PC-9 (cell line): ENCODE measurements around the gene PRSS56. TPM values are rescaled to one million over a fixed set of nuclear protein-coding genes. Genes with fewer than 3 reads are reported as not detected.

Source experiments
- BruUV-seq: library from RNA; stranded (reverse); fragments of 400-500 nt; replicated peaks from 2 replicates; lab custom pipeline; 2021; lab: Mats Ljungman, UMichigan
- CTCF ChIA-PET: fragments of 300-600 bp; sonication (Branson Sonifier 250); formaldehyde crosslinking; loops from one replicate; lab custom pipeline; 2022; ENCODE audit warnings: antibody characterized with exemption; lab: Charles Lee
- POLR2A ChIA-PET: fragments of 300-600 bp; sonication (Branson Sonifier 250); formaldehyde crosslinking; loops from one replicate; lab custom pipeline; 2022; ENCODE audit warnings: antibody characterized with exemption; ENCODE audit not compliant: unreplicated experiment; lab: Charles Lee
- DNase-seq, 2 experiments: peaks; one replicate each; pipeline versions ENCODE4 v3.0.0 to v3.0.0-alpha.2; 2015 to 2022; ENCODE audit warnings: mixed read lengths in 1 of 2
- H2AFZ ChIP-seq: fragments of 200-600 bp; sonication (generic); 2 replicates; pipeline ENCODE4 v1.8.1; 2017; ENCODE audit warnings: antibody characterized with exemption
- H3F3A ChIP-seq: fragments of 200-600 bp; sonication (generic); 2 replicates; pipeline ENCODE4 v1.8.1; 2017; ENCODE audit warnings: antibody characterized with exemption, mild to moderate bottlenecking, low read depth; ENCODE audit not compliant: insufficient read depth
- H3K27ac ChIP-seq: fragments of 200-600 bp; sonication (generic); 2 replicates; pipeline ENCODE4 v1.6.1; 2016; ENCODE audit warnings: mixed run types
- H3K27me3 ChIP-seq: fragments of 200-600 bp; sonication (generic); 2 replicates; pipeline ENCODE4 v1.6.1; 2016; ENCODE audit warnings: low read depth, mixed run types; ENCODE audit not compliant: insufficient read depth
- H3K36me3 ChIP-seq: fragments of 200-600 bp; sonication (generic); 2 replicates; pipeline ENCODE4 v1.6.1; 2016; ENCODE audit warnings: low read depth, mixed run types
- H3K4me1 ChIP-seq: fragments of 200-600 bp; sonication (generic); replicated peaks from 2 replicates; pipeline ENCODE4 v1.6.1; 2016; ENCODE audit warnings: mixed run types; ENCODE audit not compliant: insufficient read depth
- H3K4me2 ChIP-seq: fragments of 200-600 bp; sonication (generic); 2 replicates; pipeline ENCODE4 v1.6.1; 2017; ENCODE audit warnings: mixed run types
- H3K4me3 ChIP-seq: fragments of 200-600 bp; sonication (generic); 2 replicates; pipeline ENCODE4 v1.6.1; 2016; ENCODE audit warnings: mixed run types
- H3K79me2 ChIP-seq: fragments of 200-600 bp; sonication (generic); 2 replicates; pipeline ENCODE4 v1.6.1; 2017; ENCODE audit warnings: low read depth, mixed run types
- H3K9me2 ChIP-seq: fragments of 200-600 bp; sonication (generic); 2 replicates; pipeline ENCODE4 v1.8.1; 2017; ENCODE audit warnings: mild to moderate bottlenecking; ENCODE audit not compliant: insufficient read depth
- H3K9me3 ChIP-seq: fragments of 200-600 bp; sonication (generic); 2 replicates; pipeline ENCODE4 v1.8.1; 2016; ENCODE audit warnings: low read depth; ENCODE audit not compliant: insufficient read depth
- H4K20me1 ChIP-seq: fragments of 200-600 bp; sonication (generic); 2 replicates; pipeline ENCODE4 v1.8.1; 2017; ENCODE audit not compliant: insufficient read depth
- EZH2 ChIP-seq: fragments of 200-600 bp; sonication (generic); IDR thresholded peaks from 2 replicates; pipeline ENCODE4 v1.8.0; 2017; ENCODE audit warnings: antibody characterized with exemption, low read depth
- intact Hi-C: fragments of 100-400 bp; cut with micrococcal nuclease; formaldehyde crosslinking; loops from one replicate; pipeline ENCODE4 v1.10.0; 2022; ENCODE audit not compliant: unreplicated experiment
- total RNA-seq: library from RNA; stranded (reverse); gene quantifications from 2 replicates; pipeline ENCODE4 v1.2.3, GENCODE V29; 2021
- TF ChIP-seq, protein P1 (sequence below): fragments of 200-600 bp; sonication (generic); conservative IDR thresholded peaks from 2 replicates; pipeline ENCODE4 v1.6.1; 2017; ENCODE audit warnings: mixed run types, antibody characterized with exemption, mild to moderate bottlenecking, moderate library complexity

PRSS56 gene
- total RNA-seq, 1 experiment from 2014 or later = not detected

DNA sequence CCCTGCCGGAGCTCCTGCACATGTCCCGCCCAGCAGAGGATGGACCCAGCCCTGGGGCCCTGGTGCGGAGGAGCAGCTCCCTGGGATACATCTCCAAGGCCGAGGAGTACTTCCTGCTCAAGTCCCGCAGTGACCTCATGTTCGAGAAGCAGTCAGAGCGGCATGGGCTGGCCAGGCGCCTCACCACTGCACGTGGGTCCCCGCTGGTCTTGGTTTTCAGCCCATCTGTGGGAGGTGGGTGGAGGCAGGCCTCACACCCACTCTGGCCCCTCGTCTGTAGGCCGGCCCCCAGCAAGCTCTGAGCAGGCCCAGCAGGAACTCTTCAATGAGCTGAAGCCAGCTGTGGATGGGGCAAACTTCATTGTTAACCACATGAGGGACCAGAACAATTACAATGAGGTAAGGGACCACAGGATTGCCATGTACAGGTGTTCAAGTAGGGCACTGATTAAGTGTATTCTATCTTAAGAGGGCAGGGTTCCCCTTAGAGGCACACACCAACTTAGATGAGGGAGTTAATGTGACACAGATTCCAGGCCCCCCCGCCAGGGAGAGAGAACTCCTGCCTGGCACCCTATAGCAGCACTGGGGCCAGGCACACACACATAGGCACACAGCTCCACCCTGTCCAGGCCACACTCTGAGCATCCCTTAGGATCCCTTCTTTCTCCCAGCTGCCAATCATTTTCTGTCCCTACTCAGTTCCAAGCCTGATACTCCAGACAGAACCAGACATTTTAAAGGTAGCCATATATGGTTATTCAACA lies 13.9 kb downstream of the PRSS56 start:
- intact Hi-C loops = no loop called here
- Histone ChIP-seq H4K20me1 (no peaks in the 10 kb centered on the region), H3K27me3 (no peaks in the 10 kb centered on the region), H3K4me3 (no peak overlapping the region), H3K9me2 (no peaks in the 10 kb centered on the region), H2AFZ (no peak overlapping the region), H3K27ac (no peak overlapping the region), H3K9me3 (0 out of 2 replicates have a peak, but pooled peaks cover 2% of the 10 kb centered on the region), H3K4me2 (no peak overlapping the region), H3F3A (no peaks in the 10 kb centered on the region), H3K79me2 (no peaks in the 10 kb centered on the region), H3K36me3 (no peaks in the 10 kb centered on the region), H3K4me1 (no peaks in the 10 kb centered on the region)
- ChIA-PET CTCF (no interaction called here), POLR2A (interaction anchor here (0.6 kb wide), 1 partner anchor 16 kb away, joined by 4 read pairs; the partner anchor contains the start of genes EIF4E2 and TIGD1)
- no TSS peak for BruUV-seq
- TF ChIP-seq, protein P1, sequence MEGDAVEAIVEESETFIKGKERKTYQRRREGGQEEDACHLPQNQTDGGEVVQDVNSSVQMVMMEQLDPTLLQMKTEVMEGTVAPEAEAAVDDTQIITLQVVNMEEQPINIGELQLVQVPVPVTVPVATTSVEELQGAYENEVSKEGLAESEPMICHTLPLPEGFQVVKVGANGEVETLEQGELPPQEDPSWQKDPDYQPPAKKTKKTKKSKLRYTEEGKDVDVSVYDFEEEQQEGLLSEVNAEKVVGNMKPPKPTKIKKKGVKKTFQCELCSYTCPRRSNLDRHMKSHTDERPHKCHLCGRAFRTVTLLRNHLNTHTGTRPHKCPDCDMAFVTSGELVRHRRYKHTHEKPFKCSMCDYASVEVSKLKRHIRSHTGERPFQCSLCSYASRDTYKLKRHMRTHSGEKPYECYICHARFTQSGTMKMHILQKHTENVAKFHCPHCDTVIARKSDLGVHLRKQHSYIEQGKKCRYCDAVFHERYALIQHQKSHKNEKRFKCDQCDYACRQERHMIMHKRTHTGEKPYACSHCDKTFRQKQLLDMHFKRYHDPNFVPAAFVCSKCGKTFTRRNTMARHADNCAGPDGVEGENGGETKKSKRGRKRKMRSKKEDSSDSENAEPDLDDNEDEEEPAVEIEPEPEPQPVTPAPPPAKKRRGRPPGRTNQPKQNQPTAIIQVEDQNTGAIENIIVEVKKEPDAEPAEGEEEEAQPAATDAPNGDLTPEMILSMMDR = no peak
- TF ChIP-seq EZH2 = no peak
- DNase-seq = no peak

DNA sequence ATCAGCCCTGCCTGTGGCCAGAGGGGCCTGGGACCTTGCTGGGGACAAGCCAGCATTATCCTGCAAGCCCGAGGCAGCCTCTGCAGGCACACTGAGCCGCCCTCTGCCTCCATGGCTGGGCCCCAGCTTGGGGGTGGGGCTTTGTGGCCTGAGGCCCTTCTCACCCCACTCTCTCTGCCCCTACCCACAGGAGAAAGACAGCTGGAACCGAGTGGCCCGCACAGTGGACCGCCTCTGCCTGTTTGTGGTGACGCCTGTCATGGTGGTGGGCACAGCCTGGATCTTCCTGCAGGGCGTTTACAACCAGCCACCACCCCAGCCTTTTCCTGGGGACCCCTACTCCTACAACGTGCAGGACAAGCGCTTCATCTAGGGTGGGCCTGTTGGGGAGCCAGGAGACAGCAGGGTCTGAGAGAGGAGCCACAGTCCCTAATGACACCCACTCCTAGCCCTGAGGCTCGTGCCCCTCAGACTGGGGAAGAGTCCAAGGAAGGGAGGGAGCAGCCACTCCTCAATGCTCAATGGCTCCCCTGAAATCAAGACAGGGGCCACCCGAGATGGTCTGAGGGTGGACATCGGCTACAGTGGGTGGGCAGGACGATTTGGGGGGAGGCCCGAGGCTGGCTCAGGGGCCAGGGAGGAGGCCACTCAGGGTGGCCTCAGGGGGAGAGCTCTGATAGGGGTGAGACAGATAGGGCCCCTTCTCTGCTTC lies 14.9 kb downstream of the PRSS56 start:
- no TSS peak for BruUV-seq
- Histone ChIP-seq H3K4me3 (no peak overlapping the region), H3K9me3 (0 out of 2 replicates have a peak, but pooled peaks cover 2% of the 10 kb centered on the region), H3K4me1 (no peaks in the 10 kb centered on the region), H3K36me3 (no peaks in the 10 kb centered on the region), H3K9me2 (no peaks in the 10 kb centered on the region), H3K79me2 (no peaks in the 10 kb centered on the region), H3K27ac (no peak overlapping the region), H2AFZ (no peak overlapping the region), H3K4me2 (no peak overlapping the region), H4K20me1 (no peaks in the 10 kb centered on the region), H3F3A (no peaks in the 10 kb centered on the region), H3K27me3 (no peaks in the 10 kb centered on the region)
- CTCF ChIA-PET = no interaction called here
- DNase-seq = no peak
- intact Hi-C loops = no loop called here
- POLR2A ChIA-PET = no interaction called here
- no peak for TF ChIP-seq EZH2
- TF ChIP-seq, protein P1 = no peak

DNA sequence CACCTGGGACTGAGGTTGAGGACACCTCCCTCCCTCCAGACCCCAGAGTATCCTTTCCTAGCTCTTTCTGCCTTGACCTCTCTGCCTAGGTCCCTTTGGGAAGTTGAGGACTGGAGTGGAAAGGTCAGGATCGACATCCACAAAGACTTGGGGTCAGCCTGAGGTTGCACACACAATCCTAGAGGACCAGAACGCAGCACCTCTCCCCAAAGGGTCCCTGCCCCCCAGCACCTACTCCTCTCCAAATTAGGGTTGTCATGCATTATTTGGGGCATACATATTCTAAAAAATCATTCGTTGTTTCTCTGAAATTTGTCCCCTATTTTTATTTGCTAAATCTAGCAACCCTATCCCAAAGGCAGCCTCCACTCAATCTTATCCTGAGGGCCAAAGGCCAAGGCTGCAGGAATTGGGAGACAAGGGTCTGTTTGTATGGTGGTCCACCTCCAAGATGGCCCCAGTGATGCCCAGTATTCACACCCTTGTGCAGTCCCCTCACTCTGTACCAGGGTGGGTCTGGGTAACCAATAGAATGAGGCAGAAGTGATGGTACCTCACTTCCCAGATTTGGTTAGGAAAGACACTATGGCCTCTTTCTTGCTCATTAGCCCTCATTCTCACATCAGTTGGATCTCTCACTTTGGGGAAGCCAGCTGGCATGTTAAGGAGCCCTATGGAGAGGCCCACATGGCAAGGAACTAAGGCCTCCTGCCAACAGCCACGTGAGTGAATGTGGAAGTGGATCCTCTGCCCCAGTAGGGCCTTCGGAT lies 15.8 kb downstream of the PRSS56 start:
- BruUV-seq = no TSS peak
- no peaks in the 10 kb centered on the region for H3K4me1 ChIP-seq
- no peak overlapping the region for H3K27ac ChIP-seq
- DNase-seq = no peak
- no peaks in the 10 kb centered on the region for H3K9me2 ChIP-seq
- no peak overlapping the region for H3K4me3 ChIP-seq
- no peak overlapping the region for H2AFZ ChIP-seq
- H3K4me2 ChIP-seq = no peak overlapping the region
- CTCF ChIA-PET = no interaction called here
- no peaks in the 10 kb centered on the region for H3F3A ChIP-seq
- TF ChIP-seq EZH2 = no peak
- TF ChIP-seq, protein P1 = no peak
- H3K27me3 ChIP-seq = no peaks in the 10 kb centered on the region
- POLR2A ChIA-PET = no interaction called here
- H3K9me3 ChIP-seq = 0 out of 2 replicates have a peak, but pooled peaks cover 2% of the 10 kb centered on the region
- H4K20me1 ChIP-seq = no peaks in the 10 kb centered on the region
- intact Hi-C loops = no loop called here
- H3K36me3 ChIP-seq = no peaks in the 10 kb centered on the region
- no peaks in the 10 kb centered on the region for H3K79me2 ChIP-seq
